ENCODE results near the gene RAP1B.

Gene RAP1B

DNA sequence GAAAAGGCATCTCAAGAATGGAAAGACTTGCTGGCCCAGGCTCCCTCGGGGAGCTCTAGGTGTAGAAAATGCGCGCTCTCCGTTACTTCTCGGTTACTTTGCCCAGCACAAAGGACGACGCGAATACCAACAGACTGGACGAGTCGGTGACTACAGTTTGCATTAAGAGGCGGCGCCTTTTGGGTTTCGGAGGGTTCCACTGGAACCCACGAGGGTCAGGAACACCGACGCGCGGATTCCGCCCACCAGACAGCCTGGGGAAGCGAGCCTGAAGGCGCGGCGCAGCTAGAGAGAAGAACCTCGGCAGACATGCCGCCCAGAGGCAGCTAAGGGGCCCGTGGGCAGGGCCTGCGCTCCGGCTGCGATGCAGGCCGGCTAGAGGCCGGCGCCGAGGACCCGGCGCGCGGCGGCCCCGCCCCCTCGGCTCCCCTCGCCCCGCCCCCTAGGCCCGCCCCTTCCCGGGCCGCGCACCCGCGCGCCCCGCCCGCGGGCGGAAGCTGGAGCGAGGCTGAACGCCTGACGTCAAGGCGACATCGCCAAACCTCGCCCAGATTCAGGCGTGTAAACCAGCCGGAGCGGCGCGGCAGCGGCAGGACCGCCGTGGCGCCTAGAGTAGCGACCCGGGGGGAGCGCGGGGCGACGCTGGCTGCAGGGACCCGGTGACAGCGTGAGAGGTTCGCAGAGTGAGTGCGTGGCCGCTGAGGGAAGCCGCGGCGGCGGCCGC, at the start of gene RAP1B:
Gene RAP1B (plus strand): TSS at position 530 of the 724 bp plus-strand sequence. CDS start 37,826 bp downstream, outside the sequence.
- WGBS (ENCODE audit: insufficient coverage, insufficient read length): no CpG with 5 or more reads among the region's 84 CpGs

DNA sequence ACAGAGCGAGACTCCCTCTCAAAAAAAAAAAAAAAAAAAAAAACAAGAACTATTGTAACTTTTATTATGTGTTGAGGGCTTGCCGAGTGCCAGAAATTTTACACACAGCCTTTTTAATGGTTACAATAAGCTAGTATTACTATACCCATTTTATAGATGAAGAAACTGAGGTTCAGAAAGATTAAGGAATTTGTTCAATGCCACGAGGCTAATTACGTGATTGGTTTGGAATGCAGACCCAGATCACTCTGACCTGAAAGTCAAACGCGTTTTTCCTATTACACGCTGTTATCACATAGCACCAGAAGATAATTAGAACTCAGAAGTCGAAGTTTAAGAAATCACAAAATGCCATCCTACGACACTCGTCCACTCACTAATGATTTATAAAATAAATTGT, 48.9 kb upstream of the RAP1B start:
- DNase-seq (ENCODE audit: low read depth, low spot score): no peak
- Histone ChIP-seq H3K4me1 (ENCODE audit: control insufficient read depth, insufficient read depth, low read length) (no peaks in the 10 kb centered on the region), H3K36me3 (ENCODE audit: control insufficient read depth, insufficient read depth, low read length) (no peaks in the 10 kb centered on the region), H3K9me3 (ENCODE audit: control insufficient read depth, insufficient read depth, low read length) (no peaks in the 10 kb centered on the region), H3K27ac (ENCODE audit: low read length) (no peak overlapping the region), H3K27me3 (ENCODE audit: control insufficient read depth, insufficient read depth, low read length) (no peaks in the 10 kb centered on the region), H3K4me3 (ENCODE audit: low read length) (no peak overlapping the region)
- WGBS (ENCODE audit: insufficient coverage, insufficient read length): no CpG with 5 or more reads among the region's 10 CpGs

More for the DNA sequence above, at the start of gene RAP1B:
- H3K27me3 ChIP-seq (ENCODE audit: control insufficient read depth, insufficient read depth, low read length): no peaks in the 10 kb centered on the region
- H3K4me1 ChIP-seq (ENCODE audit: control insufficient read depth, insufficient read depth, low read length): peaks cover 1% of the 10 kb centered on the region; the same call in 1 of the 2 replicates
- H3K27ac ChIP-seq (ENCODE audit: low read length): no peak within 1 kb of the TSS
- H3K4me3 ChIP-seq (ENCODE audit: low read length): peak within 1 kb of the TSS; percentile 100
- DNase-seq (ENCODE audit: low read depth, low spot score): peak; percentile 63
- H3K36me3 ChIP-seq (ENCODE audit: control insufficient read depth, insufficient read depth, low read length): no peaks in the 10 kb centered on the region
- no peaks in the 10 kb centered on the region for H3K9me3 ChIP-seq (ENCODE audit: control insufficient read depth, insufficient read depth, low read length)

DNA sequence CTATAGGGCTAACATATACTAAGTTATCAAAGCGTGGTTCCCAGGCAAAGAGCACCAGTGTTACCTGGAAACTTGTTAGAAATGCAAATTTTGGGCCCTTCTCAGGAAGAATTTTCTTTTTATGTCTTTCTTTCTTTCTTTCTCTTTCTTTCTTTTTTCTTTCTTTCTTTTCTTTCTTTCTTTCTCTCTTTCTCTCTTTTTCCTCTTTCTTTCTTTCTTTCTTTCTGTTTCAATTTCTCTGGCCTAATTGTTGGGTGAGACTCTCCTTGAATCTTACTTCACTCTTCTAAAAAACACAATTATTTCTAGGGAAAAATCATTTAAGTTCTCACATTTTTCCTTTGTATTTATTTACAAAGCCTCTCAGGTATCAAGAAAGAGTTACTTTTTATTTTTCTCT, 46.5 kb upstream of the RAP1B start:
- Histone ChIP-seq H3K27ac (ENCODE audit: low read length) (no peak overlapping the region), H3K36me3 (ENCODE audit: control insufficient read depth, insufficient read depth, low read length) (no peaks in the 10 kb centered on the region), H3K4me1 (ENCODE audit: control insufficient read depth, insufficient read depth, low read length) (no peaks in the 10 kb centered on the region), H3K9me3 (ENCODE audit: control insufficient read depth, insufficient read depth, low read length) (no peaks in the 10 kb centered on the region), H3K27me3 (ENCODE audit: control insufficient read depth, insufficient read depth, low read length) (no peaks in the 10 kb centered on the region), H3K4me3 (ENCODE audit: low read length) (no peak overlapping the region)
- WGBS (ENCODE audit: insufficient coverage, insufficient read length): no CpG with 5 or more reads among the region's 1 CpG
- no peak for DNase-seq (ENCODE audit: low read depth, low spot score)

DNA sequence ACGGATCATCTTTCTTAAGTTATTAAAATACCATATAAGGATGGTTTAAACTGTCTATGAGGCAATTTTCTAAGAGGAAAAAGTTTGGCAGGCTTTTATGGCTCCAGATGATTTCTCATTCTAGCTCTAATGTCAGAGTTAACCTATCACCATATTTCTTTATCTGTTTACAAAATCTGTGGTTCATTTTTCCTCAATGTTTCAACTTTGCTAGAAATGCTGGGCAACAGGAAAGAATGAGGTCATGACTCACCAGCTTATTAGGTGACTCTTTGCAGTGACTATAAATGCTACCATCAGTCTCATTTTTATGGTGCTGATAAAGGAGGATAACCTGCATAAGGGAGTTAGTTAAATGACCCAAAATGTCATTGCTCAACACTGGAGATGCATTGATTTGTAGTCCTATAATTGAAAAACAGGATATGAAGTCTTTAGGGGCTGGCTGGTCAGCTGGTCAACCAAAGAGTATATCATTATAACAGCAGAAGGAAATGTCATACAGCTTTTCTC, 45.3 kb upstream of the RAP1B start:
- DNase-seq (ENCODE audit: low read depth, low spot score): no peak
- no peaks in the 10 kb centered on the region for H3K27me3 ChIP-seq (ENCODE audit: control insufficient read depth, insufficient read depth, low read length)
- H3K27ac ChIP-seq (ENCODE audit: low read length): no peak overlapping the region
- WGBS (ENCODE audit: insufficient coverage, insufficient read length): no CpG with 5 or more reads among the region's 1 CpG
- H3K4me1 ChIP-seq (ENCODE audit: control insufficient read depth, insufficient read depth, low read length): no peaks in the 10 kb centered on the region
- H3K36me3 ChIP-seq (ENCODE audit: control insufficient read depth, insufficient read depth, low read length): no peaks in the 10 kb centered on the region
- H3K9me3 ChIP-seq (ENCODE audit: control insufficient read depth, insufficient read depth, low read length): no peaks in the 10 kb centered on the region
- no peak overlapping the region for H3K4me3 ChIP-seq (ENCODE audit: low read length)

DNA sequence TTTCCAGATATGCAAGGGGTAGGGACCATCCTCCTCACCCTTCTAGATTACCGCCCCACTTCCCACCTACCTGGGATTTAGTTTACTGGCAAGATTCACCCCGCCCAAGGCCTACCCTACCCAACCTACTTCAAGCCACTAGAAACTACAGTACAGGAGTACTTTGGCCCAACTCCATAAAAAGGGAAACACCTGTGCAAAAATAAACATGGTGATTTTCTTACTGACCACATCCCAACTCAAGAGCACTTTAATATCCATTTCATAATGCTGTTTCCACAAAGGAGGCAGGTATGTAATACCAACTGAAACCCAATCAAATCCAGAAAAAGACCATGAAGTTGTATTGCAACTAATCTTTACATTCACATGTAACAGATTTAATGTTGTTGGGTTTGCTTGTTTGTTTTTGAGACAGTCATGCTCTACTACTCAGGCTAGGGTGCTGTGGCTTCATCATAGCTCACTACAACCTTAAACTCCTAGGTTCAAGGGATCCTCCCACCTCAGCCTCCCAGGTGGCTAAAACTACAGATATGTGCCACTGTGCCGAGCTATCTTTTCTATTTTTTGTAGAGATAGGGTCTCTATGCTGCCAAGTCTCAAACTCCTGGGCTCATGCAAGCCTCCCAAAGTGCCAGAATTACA, 41.7 kb upstream of the RAP1B start:
- no CpG with 5 or more reads among the region's 3 CpGs for WGBS (ENCODE audit: insufficient coverage, insufficient read length)
- Histone ChIP-seq H3K4me3 (ENCODE audit: low read length) (no peak overlapping the region), H3K36me3 (ENCODE audit: control insufficient read depth, insufficient read depth, low read length) (no peaks in the 10 kb centered on the region), H3K9me3 (ENCODE audit: control insufficient read depth, insufficient read depth, low read length) (no peaks in the 10 kb centered on the region), H3K27ac (ENCODE audit: low read length) (no peak overlapping the region), H3K4me1 (ENCODE audit: control insufficient read depth, insufficient read depth, low read length) (no peaks in the 10 kb centered on the region), H3K27me3 (ENCODE audit: control insufficient read depth, insufficient read depth, low read length) (no peaks in the 10 kb centered on the region)
- no peak for DNase-seq (ENCODE audit: low read depth, low spot score)

DNA sequence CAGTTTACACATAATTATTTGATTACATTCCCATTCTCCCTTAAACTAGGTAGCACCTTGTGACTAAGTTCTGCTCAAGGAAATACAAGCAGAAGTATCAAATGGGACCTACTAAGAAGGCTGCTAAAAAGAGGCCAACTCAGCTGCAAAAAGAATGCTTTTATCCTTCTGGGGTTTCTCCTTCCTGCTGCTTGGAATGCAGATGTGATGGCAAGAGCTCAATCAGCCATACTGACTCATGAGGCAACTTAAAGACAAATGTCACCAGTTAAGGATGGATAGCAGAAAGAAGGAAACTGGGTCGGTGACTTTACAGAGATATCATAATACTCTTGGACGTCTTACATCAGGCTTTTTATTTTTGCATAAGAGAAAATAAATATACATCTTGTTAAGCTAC, 38.0 kb upstream of the RAP1B start:
- H3K4me3 ChIP-seq (ENCODE audit: low read length): no peak overlapping the region
- H3K27me3 ChIP-seq (ENCODE audit: control insufficient read depth, insufficient read depth, low read length): no peaks in the 10 kb centered on the region
- H3K9me3 ChIP-seq (ENCODE audit: control insufficient read depth, insufficient read depth, low read length): no peaks in the 10 kb centered on the region
- no peak for DNase-seq (ENCODE audit: low read depth, low spot score)
- WGBS (ENCODE audit: insufficient coverage, insufficient read length): no CpG with 5 or more reads among the region's 2 CpGs
- no peak overlapping the region for H3K27ac ChIP-seq (ENCODE audit: low read length)
- no peaks in the 10 kb centered on the region for H3K36me3 ChIP-seq (ENCODE audit: control insufficient read depth, insufficient read depth, low read length)
- no peaks in the 10 kb centered on the region for H3K4me1 ChIP-seq (ENCODE audit: control insufficient read depth, insufficient read depth, low read length)

DNA sequence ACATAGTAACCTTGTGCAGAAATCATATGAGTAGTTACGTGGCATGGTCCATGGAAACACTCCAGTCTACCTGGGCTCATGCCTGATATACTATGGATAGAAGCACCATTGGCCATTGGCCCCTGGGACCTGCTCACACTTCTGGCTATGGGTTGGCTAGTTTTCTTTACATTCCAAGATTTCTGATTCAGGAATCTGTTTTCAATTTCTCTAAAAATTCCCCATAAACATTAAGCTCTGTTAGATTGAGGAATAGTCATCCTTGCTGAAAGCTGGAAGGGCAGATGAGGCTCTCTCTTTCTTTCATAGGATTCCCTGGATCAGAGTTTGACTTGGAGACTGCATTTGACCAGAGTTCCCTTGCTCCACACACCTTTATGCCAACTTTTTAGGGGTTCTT, 37.3 kb upstream of the RAP1B start:
- Histone ChIP-seq H3K36me3 (ENCODE audit: control insufficient read depth, insufficient read depth, low read length) (no peaks in the 10 kb centered on the region), H3K4me3 (ENCODE audit: low read length) (no peak overlapping the region), H3K27ac (ENCODE audit: low read length) (no peak overlapping the region), H3K27me3 (ENCODE audit: control insufficient read depth, insufficient read depth, low read length) (no peaks in the 10 kb centered on the region), H3K4me1 (ENCODE audit: control insufficient read depth, insufficient read depth, low read length) (no peaks in the 10 kb centered on the region), H3K9me3 (ENCODE audit: control insufficient read depth, insufficient read depth, low read length) (no peaks in the 10 kb centered on the region)
- no peak for DNase-seq (ENCODE audit: low read depth, low spot score)
- WGBS (ENCODE audit: insufficient coverage, insufficient read length): no CpG with 5 or more reads among the region's 1 CpG

DNA sequence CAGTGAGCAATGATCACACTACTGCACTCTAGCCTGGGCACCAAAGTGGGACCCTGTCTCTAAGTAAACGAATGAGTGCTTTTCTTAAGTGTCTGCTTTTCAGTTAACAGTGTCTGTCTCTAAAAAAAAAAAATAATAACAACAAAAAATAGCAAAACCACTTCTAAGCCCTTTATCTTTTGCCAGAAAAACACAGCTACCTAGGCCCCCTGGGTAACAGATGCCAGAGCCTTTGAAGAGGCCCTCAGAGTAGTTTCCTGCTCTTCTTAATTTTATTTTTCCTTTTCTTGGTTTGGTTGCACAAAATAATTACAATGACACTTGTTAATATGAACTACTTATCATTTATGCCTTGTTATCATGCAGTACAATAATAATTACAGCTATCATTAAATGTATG, 32.8 kb upstream of the RAP1B start:
- H3K27ac ChIP-seq (ENCODE audit: low read length): no peak overlapping the region
- DNase-seq (ENCODE audit: low read depth, low spot score): no peak
- H3K36me3 ChIP-seq (ENCODE audit: control insufficient read depth, insufficient read depth, low read length): no peaks in the 10 kb centered on the region
- no peaks in the 10 kb centered on the region for H3K27me3 ChIP-seq (ENCODE audit: control insufficient read depth, insufficient read depth, low read length)
- H3K4me3 ChIP-seq (ENCODE audit: low read length): no peak overlapping the region
- no CpG with 5 or more reads among the region's 1 CpG for WGBS (ENCODE audit: insufficient coverage, insufficient read length)
- no peaks in the 10 kb centered on the region for H3K4me1 ChIP-seq (ENCODE audit: control insufficient read depth, insufficient read depth, low read length)
- no peaks in the 10 kb centered on the region for H3K9me3 ChIP-seq (ENCODE audit: control insufficient read depth, insufficient read depth, low read length)

DNA sequence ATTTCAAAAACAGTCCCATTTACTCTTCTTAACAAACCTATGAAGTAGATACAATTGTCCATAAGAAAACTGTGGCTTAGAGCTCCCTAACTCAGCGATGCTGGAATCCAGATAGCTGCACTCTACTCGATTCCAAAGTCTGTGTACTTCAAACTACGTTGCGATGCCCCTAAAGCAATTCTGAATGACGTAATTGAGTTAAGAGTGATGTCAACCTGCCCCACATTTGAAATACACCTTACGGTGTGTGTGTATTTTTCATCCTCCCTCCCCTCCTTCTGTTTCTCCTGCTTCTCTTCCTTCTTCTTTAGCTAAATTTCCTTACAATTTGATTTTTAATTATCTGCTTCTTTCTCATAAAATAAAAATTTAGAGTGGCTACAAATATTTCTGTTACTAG, 31.9 kb upstream of the RAP1B start:
- H3K9me3 ChIP-seq (ENCODE audit: control insufficient read depth, insufficient read depth, low read length): no peaks in the 10 kb centered on the region
- no CpG with 5 or more reads among the region's 6 CpGs for WGBS (ENCODE audit: insufficient coverage, insufficient read length)
- no peak overlapping the region for H3K27ac ChIP-seq (ENCODE audit: low read length)
- DNase-seq (ENCODE audit: low read depth, low spot score): no peak
- H3K4me3 ChIP-seq (ENCODE audit: low read length): no peak overlapping the region
- H3K4me1 ChIP-seq (ENCODE audit: control insufficient read depth, insufficient read depth, low read length): no peaks in the 10 kb centered on the region
- H3K27me3 ChIP-seq (ENCODE audit: control insufficient read depth, insufficient read depth, low read length): no peaks in the 10 kb centered on the region
- no peaks in the 10 kb centered on the region for H3K36me3 ChIP-seq (ENCODE audit: control insufficient read depth, insufficient read depth, low read length)

DNA sequence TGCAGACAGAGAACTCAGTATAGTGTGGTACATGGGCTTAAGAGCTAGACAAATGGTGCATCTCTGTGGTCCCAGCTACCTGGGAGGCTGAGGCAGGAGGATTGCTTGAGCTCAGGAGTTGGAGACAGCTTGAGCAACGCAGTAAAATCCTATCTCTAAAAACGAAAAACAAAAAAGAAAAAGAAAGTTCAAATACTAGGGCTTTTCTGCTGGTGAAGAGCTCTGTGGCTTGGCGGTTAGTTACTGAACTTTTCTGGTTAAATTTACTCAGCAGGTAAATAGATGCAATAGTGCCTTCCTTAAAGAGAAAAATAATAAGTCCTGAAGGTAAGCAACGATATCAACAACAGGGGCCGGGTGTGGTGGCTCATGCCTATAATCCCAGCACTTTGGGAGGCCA, 31.4 kb upstream of the RAP1B start:
- Histone ChIP-seq H3K9me3 (ENCODE audit: control insufficient read depth, insufficient read depth, low read length) (no peaks in the 10 kb centered on the region), H3K36me3 (ENCODE audit: control insufficient read depth, insufficient read depth, low read length) (no peaks in the 10 kb centered on the region), H3K4me1 (ENCODE audit: control insufficient read depth, insufficient read depth, low read length) (no peaks in the 10 kb centered on the region), H3K4me3 (ENCODE audit: low read length) (no peak overlapping the region), H3K27ac (ENCODE audit: low read length) (no peak overlapping the region), H3K27me3 (ENCODE audit: control insufficient read depth, insufficient read depth, low read length) (no peaks in the 10 kb centered on the region)
- no peak for DNase-seq (ENCODE audit: low read depth, low spot score)
- no CpG with 5 or more reads among the region's 5 CpGs for WGBS (ENCODE audit: insufficient coverage, insufficient read length)

All from iPS DF 6.9 (cell line).